VCaP (cell line): Measurements from ENCODE around the gene BCKDK.
A peak's percentile ranks its signal among the peaks of the same experiment; 100 is the strongest.

Experiments
- H3K27ac ChIP-seq: fragments of 450-650 bp; 2 replicates; pipeline ENCODE4 v1.5.1; 2017
- CTCF ChIP-seq: fragments of 450-650 bp; conservative IDR thresholded peaks from 2 replicates; pipeline ENCODE4 v1.5.1; 2017; ENCODE audit warnings: mild to moderate bottlenecking, moderate library complexity

The BCKDK gene

GRCh38 chr16:31071861-31072260 is 36.3 kb upstream of the BCKDK start:
- H3K27ac ChIP-seq: peak overlapping the region; percentile 88
- no peak for TF ChIP-seq CTCF

DNA sequence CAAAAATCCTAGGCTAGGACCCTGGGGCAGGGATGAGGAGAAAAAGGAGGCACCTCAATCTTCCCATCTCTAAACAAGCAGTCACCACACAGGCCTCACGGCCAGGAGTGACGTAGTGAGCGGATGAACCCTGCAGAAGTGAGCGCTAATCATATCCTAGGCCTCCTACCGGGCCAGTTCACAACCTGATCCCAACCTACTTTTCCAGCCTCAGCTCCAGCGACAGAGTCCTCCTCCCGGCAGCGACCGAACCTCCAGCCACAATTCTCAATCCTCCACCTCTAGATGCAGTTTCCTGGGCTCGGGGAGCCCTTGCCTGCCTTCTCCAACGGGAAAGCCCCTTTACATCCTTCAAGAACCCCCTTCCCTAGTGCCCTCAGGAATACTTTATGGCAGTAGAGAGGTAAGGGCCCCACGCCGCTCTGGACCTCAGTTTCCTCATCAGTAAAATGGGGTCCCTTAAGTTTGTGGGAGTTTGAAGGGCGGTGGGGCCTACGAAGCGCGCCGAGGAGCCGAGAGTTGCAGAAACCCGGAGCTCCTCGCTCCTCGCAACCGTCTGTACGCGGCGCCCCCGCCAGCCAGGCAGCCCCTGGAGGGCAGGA is 35.5 kb upstream of the BCKDK start:
- H3K27ac ChIP-seq: peak overlapping the region; percentile 88
- no peak for TF ChIP-seq CTCF

GRCh38 chr16:31073142-31073969 is 34.8 kb upstream of the BCKDK start:
- peak overlapping the region; percentile 88 for H3K27ac ChIP-seq
- TF ChIP-seq CTCF: no peak

DNA sequence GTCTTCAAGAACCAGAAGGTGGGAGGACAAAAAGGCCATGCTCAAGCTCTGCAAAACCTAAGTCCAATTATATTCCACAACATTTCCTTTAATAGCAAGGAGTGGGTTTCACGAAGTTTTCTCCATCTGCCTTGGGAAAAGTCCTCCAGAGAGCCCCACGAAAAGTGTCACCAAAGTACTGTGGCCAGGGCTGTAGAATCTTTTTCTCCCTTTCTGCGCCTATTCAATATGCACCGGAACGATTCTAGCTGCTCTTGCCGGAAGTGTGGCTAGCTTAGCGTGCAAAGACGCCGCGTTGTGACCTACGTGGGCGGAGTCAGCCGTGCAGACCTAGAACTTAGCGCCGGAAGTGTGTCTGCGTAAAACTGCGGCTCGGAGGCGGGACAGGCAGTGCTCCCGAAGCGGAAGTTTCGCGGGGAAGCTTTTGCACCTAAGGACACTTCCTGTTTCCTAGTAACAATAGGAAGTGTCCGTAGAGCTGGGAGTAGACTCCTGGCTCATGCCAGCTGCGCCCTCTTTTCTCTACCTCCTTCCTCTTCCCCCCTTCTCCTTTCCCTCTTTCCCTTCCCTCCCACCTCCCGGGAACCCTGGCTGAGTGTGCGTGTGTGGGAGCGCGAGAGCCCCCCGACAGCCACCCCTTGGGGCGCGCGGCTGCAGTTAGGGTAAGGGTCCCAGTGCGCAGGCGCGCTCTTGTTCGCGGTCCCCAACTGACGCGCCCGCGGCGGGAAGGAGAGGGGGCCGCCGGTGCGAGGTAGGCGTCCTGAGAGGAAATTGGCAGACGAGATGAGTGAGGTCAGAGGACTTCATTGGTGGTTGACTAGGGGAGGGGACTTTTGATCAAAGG is 34.0 kb upstream of the BCKDK start, which contains the start of the genes ZNF646 and ZNF668:
Gene ZNF646 (plus strand): TSS at position 453 of the 844 bp plus-strand sequence. CDS start 1,903 bp downstream, outside the sequence.
Gene ZNF668 (minus strand): TSS at position 271 of the 844 bp plus-strand sequence. CDS start 9,781 bp downstream, outside the sequence.
- TF ChIP-seq CTCF: no peak
- peak within 1 kb of the TSS; percentile 88 for H3K27ac ChIP-seq

DNA sequence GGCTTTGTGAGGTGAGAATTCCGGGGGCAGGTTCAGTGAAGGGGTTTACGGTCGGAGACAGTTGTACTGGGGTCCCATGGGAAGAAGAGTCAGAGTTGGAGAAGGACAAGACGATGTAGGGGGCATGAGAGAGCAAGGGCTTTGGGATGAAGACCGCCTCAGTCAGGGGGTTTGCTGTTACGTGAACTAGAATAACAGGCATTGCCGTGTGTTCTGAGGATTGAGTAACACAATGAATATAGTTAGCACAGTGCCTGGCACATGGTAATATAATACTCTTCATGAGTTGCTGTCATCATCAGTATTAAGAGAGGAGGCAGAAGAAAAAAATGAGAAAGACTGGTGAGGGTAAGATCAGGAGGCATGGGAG is 33.4 kb upstream of the BCKDK start:
- TF ChIP-seq CTCF: no peak
- peak overlapping the region; percentile 88 for H3K27ac ChIP-seq

GRCh38 chr16:31076319-31076718 is 31.9 kb upstream of the BCKDK start:
- no peak overlapping the region for H3K27ac ChIP-seq
- no peak for TF ChIP-seq CTCF

GRCh38 chr16:31077024-31077423 is 31.2 kb upstream of the BCKDK start:
- H3K27ac ChIP-seq: no peak overlapping the region
- TF ChIP-seq CTCF: no peak
